Heart right ventricle (tissue), 16 donors: ENCODE measurements around the gene MECR. TPM values are rescaled to one million over a fixed set of nuclear protein-coding genes. Genes with fewer than 3 reads are reported as not detected.
"Not testable (repeated sequence)": the region's sequence is repeated elsewhere in the genome, so short reads cannot be mapped to it uniquely, and the experiment has no call there.

Experiments
- ATAC-seq, 8 donors: fragments of 200-7000 bp; cut with Tn5 transposase; one replicate each; pipeline ENCODE4 v1.9.1; 2020; ENCODE audit warnings: mild to moderate bottlenecking in 8 of 8, moderate library complexity in 8 of 8, moderate number of reproducible peaks in 1 of 8
- DNase-seq, 2 donors: peaks; one replicate each; pipeline ENCODE4 v3.0.0-alpha.2; 2020
- H3K27ac ChIP-seq, 10 donors: fragments of 200-600 bp; sonication (generic) in 2 of 10; one replicate each; pipeline versions ENCODE4 v1.5.0 to v1.8.0; 2020 to 2022; ENCODE audit warnings: mild to moderate bottlenecking in 3 of 10
- H3K27me3 ChIP-seq, 7 donors: fragments of 200-600 bp; one replicate each; pipeline ENCODE4 v1.8.0; 2021 to 2022; ENCODE audit warnings: mild to moderate bottlenecking in 2 of 7
- H3K36me3 ChIP-seq, 9 donors: fragments of 200-600 bp; sonication (generic) in 1 of 9; one replicate each; pipeline versions ENCODE4 v1.5.0 to v1.8.0; 2020 to 2022; ENCODE audit warnings: mild to moderate bottlenecking in 2 of 9
- H3K4me1 ChIP-seq, 9 donors: fragments of 200-600 bp; sonication (generic) in 1 of 9; one replicate each; pipeline versions ENCODE4 v1.5.0 to v1.8.0; 2020 to 2022; ENCODE audit warnings: mild to moderate bottlenecking in 4 of 9
- H3K4me3 ChIP-seq, 10 donors: fragments of 200-600 bp; sonication (generic) in 2 of 10; one replicate each; pipeline versions ENCODE4 v1.5.0 to v1.8.0; 2020 to 2022; ENCODE audit warnings: mild to moderate bottlenecking in 7 of 10, moderate library complexity in 2 of 10
- H3K9me3 ChIP-seq, 11 donors: fragments of 200-600 bp in 10 of 11; sonication (generic) in 2 of 11; one replicate each; pipeline versions ENCODE4 v1.5.0 to v1.8.0; 2013 to 2022; ENCODE audit warnings: mild to moderate bottlenecking in 2 of 11, control low read depth in 1 of 11, moderate library complexity in 1 of 11
- CTCF ChIP-seq, 9 donors: fragments of 200-600 bp; sonication (generic) in 2 of 9; IDR thresholded peaks; one replicate each; pipeline versions ENCODE4 v1.5.0 to v1.8.0; 2021 to 2022; ENCODE audit warnings: antibody characterized with exemption in 9 of 9, mild to moderate bottlenecking in 5 of 9, moderate library complexity in 1 of 9
- WGBS, 2 donors: extraction: QIAGEN DNeasy Blood & Tissue Kit; methylation state at CpG; one replicate each; pipeline ENCODE4 v1.1.7; 2013; ENCODE audit warnings: inconsistent platforms in 1 of 2; 5-methylcytosine and 5-hydroxymethylcytosine counted together
- intact Hi-C, 10 donors: fragments of 100-400 bp; cut with DNase I; formaldehyde crosslinking; loops; one replicate each; pipeline versions ENCODE4 v1.11.1 to v1.14.2; 2022
- polyA plus RNA-seq, 2 donors: library from polyadenylated mRNA; stranded (reverse); fragments of 200-250 nt; gene quantifications; one replicate each; pipeline ENCODE4 v1.2.3, GENCODE V29; 2013
- total RNA-seq, 10 donors: library from RNA; stranded (reverse); fragmentation: NEBNext Ultra II Directional in 3 of 10; extraction: Animal tissue kit (Norgen Biotek cat#: 25700) in 3 of 10; gene quantifications; one replicate each; pipeline versions ENCODE4 v1.2.1 to v1.2.4, GENCODE V29; 2021 to 2023
- donor health status: Arrhythmogenic right ventricular cardiomyopathy.
- donor health status: ischemic (EF 13 %, LVEDD 7.1; RV severe dilation, severe dysfunction).
- donor health status: healthy with polysubstance abuse.
- donor health status: DM: no; HTN: yes; CAD: no.
- donor health status: DM: no; HTN: no; CAD: no.
- donor health status: ischemic (EF 25% LVEDD 6.9; RV normal size, moderate dysfunction).
- donor health status: ischemic (EF 25% LVEDD 5.7; RV mildly dilated, moderate dysfunction).
- donor health status: healthy.
- donor health status: DM: yes; HTN: yes; CAD: no.
- donor health status: Ischemic cardiomyopathy.
- donor health status: ischemic (EF 35%, LVEDD 5.7; RV mildly dilated, moderate dysfunction).
- donor health status: nonischemic (EF 11% LVEDD 7.7; RV severe dilation, severe dysfunction).
- donor health status: DM: yes; HTN: yes; CAD: no.
- donor health status: PGD.
- donor health status: ischemic (EF 29% LVEDD 5.4; RV normal size, mild dysfunction).
- donor health status: nonischemic (EF 23%, LVEDD 6.1; RV moderate dilation, normal function).

MECR gene
- total and polyA plus RNA-seq, 12 donors: 27.8 to 45.6 (median 38.7) TPM

GRCh38 chr1:29156543-29157268, 74.0 kb downstream of the MECR start:
- peaks cover 7 to 46% (median 39%) of the 10 kb centered on the region in 9 donors for H3K4me1 ChIP-seq
- peak in 7 of 8 donors; percentile 55 to 83 (median 69) for ATAC-seq

GRCh38 chr1:29152046-29152805, 78.5 kb downstream of the MECR start:
- Histone ChIP-seq H3K9me3 (no peaks in the 10 kb centered on the region), H3K36me3 (peaks cover 4 to 100% (median 87%) of the 10 kb centered on the region in 9 donors), H3K27ac (no peak overlapping the region), H3K4me1 (peaks cover 7 to 19% (median 16%) of the 10 kb centered on the region in 9 donors), H3K27me3 (no peaks in the 10 kb centered on the region), H3K4me3 (no peak overlapping the region)
- 82 to 84% methylated on average over 8 of the region's 8 CpGs for WGBS, 2 donors
- intact Hi-C loops: no loop called here
- DNase-seq (no peak), ATAC-seq (no peak)
- TF ChIP-seq CTCF (IDR thresholded peaks at IDR 0.05): no peak

More at GRCh38 chr1:29156543-29157268, 74.0 kb downstream of the MECR start:
- DNase-seq: no peak
- 21% methylated on average over 10 of the region's 10 CpGs for WGBS, 2 donors
- TF ChIP-seq CTCF (IDR thresholded peaks at IDR 0.05): no peak
- peak overlapping the region in 8 of 10 donors; percentile 37 to 74 (median 46) for H3K27ac ChIP-seq
- no peaks in the 10 kb centered on the region for H3K9me3 ChIP-seq
- peaks cover 0 to 100% (median 62%) of the 10 kb centered on the region in 9 donors for H3K36me3 ChIP-seq
- H3K27me3 ChIP-seq: no peaks in the 10 kb centered on the region
- no peak overlapping the region for H3K4me3 ChIP-seq
- intact Hi-C loops: loop anchor here in 1 of 10 donors (5.0 kb wide), 1 partner anchor 1089 kb away; no protein-coding TSS in a partner anchor

DNA sequence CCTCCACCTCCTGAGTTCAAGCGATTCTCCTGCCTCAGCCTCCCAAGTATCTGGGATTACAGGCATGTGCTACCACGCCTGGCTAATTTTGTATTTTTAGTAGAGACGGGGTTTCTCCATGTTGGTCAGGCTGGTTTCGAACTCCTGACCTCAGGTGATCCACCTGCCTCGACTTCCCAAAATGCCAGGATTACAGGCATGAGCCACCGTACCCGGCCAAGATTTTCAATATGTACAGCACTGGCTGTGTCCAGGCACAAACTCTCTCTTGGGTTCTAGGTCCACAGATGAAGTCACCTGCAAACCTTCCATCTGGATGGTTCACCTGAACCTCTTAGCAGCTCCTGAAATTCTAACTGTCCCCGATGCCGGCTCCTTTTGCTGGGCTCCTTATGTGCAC, 80.4 kb downstream of the MECR start:
- H3K4me1 ChIP-seq, H3K27me3 ChIP-seq, intact Hi-C loops, H3K9me3 ChIP-seq, DNase-seq, H3K27ac ChIP-seq, ATAC-seq, H3K4me3 ChIP-seq: not testable (repeated sequence)
- H3K36me3 ChIP-seq: peaks cover 4 to 100% (median 90%) of the 10 kb centered on the region in 9 donors
- WGBS, 2 donors: 98 to 99% methylated on average over 9 of the region's 9 CpGs

GRCh38 chr1:29148656-29149491, 81.9 kb downstream of the MECR start:
- no peak for DNase-seq
- 96 to 97% methylated on average over 34 to 35 of the region's 35 CpGs for WGBS, 2 donors
- H3K4me1 ChIP-seq: peaks cover 0 to 8% (median 0%) of the 10 kb centered on the region in 9 donors
- peaks cover 4 to 99% (median 80%) of the 10 kb centered on the region in 9 donors for H3K36me3 ChIP-seq
- no peaks in the 10 kb centered on the region for H3K9me3 ChIP-seq
- H3K27me3 ChIP-seq: no peaks in the 10 kb centered on the region
- no peak for ATAC-seq
- no peak overlapping the region for H3K4me3 ChIP-seq
- no peak for TF ChIP-seq CTCF (IDR thresholded peaks at IDR 0.05)
- intact Hi-C loops: no loop called here
- H3K27ac ChIP-seq: no peak overlapping the region
